NCI-H345 (cell line): ENCODE results near the gene AUTS2.

ENCODE experiments used
- DNase-seq: peaks from one replicate; lab custom pipeline; 2025; lab: John Stamatoyannopoulos, UW

AUTS2 gene

DNA sequence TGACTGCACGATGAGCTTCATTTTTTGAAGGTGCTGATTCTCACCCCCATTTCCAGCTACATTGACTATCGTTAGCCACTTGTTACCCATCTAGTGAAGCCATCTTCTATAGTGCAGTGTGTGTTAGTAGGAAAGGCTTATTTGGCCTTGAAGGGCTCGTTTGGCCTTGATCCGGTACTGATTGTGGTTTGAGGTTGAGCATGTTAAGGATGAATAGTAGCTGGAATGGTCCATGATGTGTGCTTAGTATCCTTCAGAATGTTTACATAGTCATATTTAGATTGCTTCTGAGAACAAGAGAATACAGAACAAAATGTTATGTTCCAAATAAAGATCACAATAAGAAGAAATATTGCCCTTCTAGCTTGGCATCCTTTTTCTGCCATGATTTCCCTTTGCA, 591.5 kb downstream of the AUTS2 start:
- no peak for DNase-seq

- no peak for DNase-seq
Measured at GRCh38 chr7:70190281-70190680, 592.0 kb downstream of the AUTS2 start.

GRCh38 chr7:70193514-70193913, 595.2 kb downstream of the AUTS2 start:
- DNase-seq = peak; percentile 6

GRCh38 chr7:70208236-70209063, 610.2 kb downstream of the AUTS2 start:
- no peak for DNase-seq

GRCh38 chr7:70210200-70210935, 612.1 kb downstream of the AUTS2 start:
- no peak for DNase-seq

GRCh38 chr7:70210936-70211310, 612.6 kb downstream of the AUTS2 start:
- no peak for DNase-seq

DNA sequence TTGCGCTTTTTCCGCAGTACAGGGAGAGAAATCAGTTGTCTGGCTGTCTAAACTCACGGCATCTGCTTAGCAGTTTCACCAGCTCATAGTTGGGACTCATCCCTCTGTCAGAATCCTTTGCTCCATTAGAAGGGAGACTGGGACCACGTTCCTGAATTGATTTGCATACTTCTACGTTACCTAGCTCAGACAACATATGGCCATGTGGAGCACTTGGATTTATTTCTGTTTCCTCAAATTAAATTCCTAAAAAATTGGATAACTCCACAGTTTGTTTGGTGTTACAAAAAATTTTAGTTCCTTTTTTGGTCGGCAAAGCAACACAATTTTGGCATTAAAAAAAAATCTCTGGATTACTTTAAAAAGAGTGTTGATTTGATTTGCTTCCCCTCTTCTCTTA, 614.0 kb downstream of the AUTS2 start:
- no peak for DNase-seq

DNA sequence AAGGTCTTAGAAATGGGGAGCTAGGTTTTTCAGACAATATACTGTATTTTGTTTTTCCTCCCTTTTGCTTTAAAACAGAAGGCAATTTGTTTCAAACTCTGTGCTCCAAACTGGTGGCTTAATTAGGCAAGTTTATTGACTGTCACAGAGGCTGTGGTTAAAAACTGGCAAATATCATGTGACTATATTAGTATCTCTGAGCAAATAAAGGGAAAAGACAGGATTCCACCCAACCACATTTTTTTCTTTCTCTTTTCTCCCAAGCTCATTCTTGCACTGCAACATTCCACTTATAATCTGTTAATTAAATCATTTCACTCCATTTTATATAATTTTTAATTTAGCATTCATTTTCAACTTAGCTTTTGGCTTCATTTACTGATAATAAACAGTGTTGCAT, 615.8 kb downstream of the AUTS2 start:
- no peak for DNase-seq

DNA sequence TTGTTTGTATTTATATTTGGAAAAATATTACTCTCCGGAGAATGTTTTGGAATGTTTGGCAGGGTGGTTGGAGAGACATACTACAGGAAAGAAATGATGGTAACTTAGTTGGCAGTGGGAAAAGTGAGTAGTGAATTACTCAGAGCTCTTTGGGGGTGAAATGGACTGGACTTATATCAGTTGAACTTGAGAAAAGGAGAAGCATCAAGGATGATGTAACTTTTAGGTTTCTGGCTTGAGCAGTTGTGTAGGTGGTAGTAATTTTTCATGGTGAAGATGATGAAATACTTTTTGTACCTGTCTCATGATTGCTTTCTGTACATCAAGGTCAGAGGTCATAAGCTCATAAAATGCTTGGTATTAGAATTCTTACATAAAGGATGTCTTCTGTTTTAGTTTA, 617.2 kb downstream of the AUTS2 start:
- no peak for DNase-seq

DNA sequence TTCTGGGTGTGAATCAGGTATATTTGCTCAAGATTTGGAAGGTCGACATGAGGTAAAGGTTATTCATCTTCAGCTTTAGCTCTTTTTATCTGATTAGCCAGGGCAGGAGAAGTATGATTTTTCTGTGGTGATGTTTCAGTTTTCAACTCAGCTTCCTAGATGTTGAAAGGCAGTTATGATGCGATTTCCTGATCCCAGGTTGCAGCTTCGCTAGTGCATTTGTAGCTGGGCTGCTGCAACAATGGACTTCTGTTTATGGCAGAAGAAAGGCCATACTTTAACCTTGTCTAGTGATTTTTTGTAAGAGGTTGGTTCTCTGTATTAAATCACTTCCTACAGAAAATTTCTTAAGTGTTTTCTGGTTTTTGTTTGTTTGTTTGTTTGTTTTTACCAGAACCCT, 619.3 kb downstream of the AUTS2 start:
- no peak for DNase-seq

DNA sequence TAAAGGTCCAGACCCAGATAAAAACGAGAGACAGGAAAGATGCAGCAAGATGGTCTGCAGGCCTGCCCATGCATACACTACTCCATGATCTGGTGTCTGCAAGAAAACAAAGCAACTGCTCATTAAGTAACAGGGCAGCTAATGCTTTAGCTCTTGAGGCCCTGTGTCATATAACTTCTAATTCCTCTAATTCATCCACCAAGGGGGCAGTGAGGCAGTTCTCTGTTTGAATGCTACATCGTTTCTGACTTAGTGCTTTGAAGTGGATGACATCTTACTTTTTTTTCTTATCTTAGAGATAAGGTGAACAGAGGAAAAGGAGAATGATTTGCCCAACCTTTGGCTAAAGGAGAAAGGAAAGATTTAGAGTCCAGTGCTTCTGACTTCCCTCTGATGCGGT, 619.7 kb downstream of the AUTS2 start:
- DNase-seq = no peak

- no peak for DNase-seq
Measured at GRCh38 chr7:70219061-70219460, 620.8 kb downstream of the AUTS2 start.

DNA sequence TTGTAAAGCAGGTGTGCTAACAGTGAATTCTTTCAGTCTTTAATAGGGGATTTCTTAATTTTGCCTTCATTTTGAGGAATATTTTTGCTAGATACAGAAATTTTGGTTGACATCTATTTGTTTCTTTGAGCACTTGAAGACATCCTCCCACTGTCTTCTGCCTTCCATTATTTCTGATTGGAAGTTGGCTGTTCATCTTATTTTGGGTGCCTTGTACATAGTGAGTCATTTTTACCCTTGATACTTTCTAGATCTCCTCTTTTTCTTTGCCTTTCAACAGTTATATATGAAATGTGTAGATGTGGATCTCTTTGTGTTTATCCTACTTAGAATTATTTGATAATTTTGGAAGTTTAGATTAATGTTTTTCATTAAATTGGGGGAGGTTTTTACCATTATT, 631.0 kb downstream of the AUTS2 start:
- DNase-seq = no peak

DNA sequence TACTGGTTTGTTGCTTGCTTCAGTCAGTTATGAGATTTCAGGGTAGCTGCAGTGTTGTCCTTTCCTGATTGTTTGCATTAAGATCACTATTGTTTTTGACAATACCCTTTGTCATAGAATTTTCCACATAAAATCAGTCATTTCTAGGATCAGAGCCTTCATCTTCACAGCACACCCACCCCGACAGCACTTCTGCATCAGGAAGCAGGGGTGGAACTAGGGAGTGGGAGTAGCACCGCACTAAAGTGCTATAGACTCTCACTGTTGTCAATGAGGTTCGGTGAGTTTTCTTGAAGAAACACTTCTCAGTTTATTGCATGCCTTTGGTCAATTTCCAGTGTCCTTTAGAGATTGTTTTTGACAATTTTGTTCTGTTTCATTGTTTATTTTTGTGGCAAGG, 632.5 kb downstream of the AUTS2 start:
- DNase-seq = no peak

- DNase-seq = no peak
Measured at GRCh38 chr7:70233776-70234175, 635.5 kb downstream of the AUTS2 start.

- DNase-seq = no peak
Measured at GRCh38 chr7:70237256-70237655, 639.0 kb downstream of the AUTS2 start.

DNA sequence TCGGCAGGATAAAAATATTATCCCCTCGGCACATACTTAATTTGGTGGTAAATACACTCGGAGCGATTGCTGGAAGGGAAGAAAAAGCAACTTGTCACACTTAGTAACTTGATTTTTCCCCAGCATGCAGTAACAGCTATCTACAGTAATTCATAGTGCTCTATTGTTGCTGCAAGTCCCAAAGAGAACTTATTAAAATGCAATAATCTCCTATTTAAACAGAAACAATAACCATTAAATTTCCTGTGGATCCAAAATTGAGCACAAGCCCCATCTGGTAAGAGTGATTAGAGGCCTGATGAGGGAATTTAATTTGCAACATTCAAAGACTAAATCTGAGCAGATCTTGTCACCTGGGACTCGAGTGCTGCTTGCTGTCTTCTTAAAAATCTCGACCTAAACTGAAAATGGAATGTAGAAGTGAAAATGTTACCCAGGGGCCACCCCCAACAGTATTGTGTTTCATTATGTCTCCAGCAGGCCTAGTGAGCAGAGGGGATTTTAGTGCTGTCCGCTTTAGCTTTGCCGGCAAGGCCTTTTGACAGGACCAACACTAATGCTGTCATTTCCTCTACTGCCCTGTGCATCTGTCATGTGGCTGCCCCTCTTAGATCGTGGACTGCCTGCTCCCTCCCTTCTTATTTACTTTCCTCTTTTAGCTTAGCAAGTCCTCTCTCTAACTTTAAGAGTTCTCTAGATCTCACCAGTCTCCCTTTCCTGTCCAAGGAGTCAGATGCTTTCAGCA, 639.7 kb downstream of the AUTS2 start:
- DNase-seq = no peak

GRCh38 chr7:70239918-70240317, 641.6 kb downstream of the AUTS2 start:
- no peak for DNase-seq

- DNase-seq = no peak
Measured at GRCh38 chr7:70240873-70241272, 642.6 kb downstream of the AUTS2 start.

DNA sequence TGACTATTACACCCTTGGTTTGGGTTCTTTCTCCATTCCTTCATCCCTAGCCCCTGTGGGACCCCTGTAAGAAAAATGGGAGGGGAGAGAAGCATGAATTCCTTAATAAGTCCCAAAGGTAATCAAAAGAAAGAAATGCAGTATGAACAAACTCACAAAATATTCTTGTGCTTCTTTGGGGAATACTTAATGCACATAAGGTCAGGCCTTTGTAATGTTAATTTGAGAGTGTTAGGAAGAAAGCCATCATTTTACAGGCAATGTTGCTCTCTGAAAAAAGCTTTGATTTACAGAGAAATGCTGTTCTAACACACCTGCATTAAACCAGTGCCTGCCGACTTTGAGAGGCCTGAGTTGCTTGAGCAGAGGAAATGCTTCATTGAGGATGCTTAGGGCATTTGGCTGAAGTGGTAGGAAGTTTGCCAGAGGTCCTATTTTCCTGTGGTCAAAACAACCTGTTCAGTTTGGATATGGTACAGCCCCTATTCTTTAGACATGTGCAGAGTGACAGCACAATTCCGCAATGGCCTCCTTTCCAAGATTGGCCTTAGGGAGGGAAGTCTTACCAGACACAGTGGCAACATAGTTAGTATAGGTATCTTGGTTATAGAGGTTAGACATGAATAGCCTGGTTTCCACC, 643.4 kb downstream of the AUTS2 start:
- DNase-seq = no peak

GRCh38 chr7:70242826-70243225, 644.6 kb downstream of the AUTS2 start:
- no peak for DNase-seq

GRCh38 chr7:70243443-70243842, 645.2 kb downstream of the AUTS2 start:
- no peak for DNase-seq
